Left forelimb (tissue), 1 donor: Measurements from ENCODE around the gene KLK1.

Experiments
- DNase-seq: peaks from one replicate; pipeline ENCODE4 v3.0.0-alpha.2; 2018; ENCODE audit warnings: low spot score

The KLK1 gene

DNA sequence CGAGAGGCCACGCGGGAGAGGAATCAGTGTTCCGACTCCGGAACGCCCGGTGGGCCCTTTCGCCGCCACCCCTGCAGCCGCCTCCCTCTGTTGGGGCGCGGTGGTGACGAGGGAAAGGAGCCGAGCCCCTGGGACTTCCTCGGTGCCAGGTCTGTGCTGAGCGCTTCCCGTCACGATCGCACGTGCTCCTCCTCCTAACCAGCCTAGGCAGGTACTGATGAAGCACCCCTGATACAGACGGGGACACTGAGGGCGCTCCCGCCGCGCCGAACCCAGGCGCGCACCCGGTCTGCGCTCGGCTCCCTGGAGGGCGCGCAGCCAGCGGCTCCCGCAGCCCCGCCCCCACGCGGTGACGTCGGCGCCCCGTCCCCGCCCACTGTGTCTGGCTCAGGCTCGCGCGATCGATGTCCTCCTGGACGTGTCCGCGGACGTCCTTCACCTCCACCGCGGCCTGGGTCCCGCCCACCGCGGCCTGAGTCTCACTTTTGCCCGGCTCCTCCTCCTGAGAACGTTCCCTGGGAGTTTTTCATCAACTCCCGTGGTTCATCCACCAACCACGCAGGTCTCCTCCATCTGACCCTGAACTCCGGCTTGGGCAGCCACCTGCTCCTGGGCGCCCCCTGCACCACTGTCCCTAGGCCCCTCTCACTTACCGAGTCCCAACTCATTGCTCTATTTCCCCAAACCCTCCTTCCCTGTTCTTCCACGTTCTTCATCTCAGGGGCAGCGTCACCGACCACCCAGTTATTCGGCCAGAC lies 12.4 kb upstream of the KLK1 start:
- DNase-seq = no peak

DNA sequence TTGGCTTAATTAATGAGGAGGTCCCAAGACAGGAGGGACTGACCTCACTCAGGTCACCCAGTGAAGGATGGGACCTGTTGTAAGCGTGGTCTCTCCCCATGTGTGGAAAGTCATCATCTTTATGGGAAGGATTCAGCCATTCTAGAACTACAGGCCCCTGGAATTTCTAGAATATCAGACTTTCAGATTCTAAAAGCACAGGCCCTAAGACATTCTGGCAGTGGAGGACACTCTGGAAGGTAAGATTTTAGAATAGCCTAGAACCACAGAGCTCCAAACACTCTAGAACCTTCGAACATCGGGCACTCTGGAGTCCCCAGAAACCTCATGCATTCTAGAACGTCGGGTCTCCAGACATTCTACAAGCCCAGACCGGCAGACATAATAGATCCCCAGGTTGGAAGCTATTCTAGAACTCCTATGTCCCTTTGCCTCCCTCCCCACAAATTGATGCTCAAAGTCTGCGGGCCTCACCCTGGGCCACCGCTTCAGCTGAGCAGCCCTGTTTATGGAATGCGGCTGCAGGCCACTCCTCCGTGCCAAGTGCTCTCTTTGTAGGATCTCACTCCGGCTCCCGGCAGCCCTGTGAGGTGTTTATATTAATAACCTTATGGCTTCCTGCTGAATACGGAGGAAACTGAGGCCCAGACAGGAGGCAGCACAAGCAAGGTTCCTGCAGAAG lies 11.7 kb upstream of the KLK1 start:
- no peak for DNase-seq

DNA sequence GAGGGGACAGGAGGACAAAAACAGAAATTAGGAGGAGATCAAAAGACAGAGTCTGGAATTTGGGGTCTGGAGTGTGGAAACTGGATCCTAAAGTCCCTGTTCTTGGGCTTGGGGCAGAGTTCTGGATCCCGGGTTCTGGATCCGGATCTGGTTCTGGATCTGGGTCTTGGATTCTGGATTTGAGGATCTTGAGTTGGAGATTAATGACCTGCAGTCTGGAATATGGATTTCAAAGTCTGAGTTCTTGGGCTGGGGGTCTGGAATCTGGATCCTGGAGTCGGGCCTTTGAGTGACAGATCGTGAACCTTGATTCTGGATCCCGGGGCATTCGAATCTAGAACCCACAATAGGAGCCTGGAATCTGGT lies 10.2 kb upstream of the KLK1 start:
- DNase-seq = no peak

DNA sequence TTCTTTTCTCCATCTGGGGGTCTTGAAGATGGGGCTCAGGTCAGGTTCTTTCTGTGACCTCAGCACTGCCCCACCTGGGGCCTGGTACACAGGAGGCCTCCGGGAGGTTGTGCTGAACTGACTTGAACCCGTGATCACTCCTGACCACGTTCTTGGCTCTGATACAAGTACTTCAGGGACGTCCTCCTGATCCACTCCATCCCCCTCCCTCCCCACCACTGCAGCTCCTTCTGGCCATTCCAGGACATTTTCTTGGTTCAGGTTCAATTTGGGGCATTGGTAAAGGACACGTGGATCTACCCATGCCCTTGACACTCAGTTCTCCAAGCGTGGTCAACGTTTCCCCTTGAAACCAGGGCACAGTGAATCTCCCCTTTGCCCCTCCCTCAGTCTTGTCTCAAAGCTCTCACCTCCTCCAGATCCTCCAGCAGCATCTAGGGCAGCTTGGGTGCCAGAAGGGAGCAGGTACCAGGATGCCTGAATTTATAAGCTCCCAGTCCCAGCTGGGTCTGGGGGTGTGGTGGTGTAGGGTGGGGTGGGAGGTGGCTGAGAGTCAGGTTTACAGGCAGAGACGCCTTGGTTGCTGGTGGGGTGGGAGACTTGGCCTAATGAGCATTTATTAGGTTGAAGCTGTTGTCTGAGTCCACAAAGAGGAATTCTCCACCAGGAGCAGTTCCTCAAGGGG lies 9.7 kb upstream of the KLK1 start, which contains the start of gene KLK15:
TSS of gene KLK15 (minus strand) at position 458 of the 685 bp plus-strand sequence. CDS start 2,082 bp downstream, outside the sequence.
- DNase-seq = no peak

DNA sequence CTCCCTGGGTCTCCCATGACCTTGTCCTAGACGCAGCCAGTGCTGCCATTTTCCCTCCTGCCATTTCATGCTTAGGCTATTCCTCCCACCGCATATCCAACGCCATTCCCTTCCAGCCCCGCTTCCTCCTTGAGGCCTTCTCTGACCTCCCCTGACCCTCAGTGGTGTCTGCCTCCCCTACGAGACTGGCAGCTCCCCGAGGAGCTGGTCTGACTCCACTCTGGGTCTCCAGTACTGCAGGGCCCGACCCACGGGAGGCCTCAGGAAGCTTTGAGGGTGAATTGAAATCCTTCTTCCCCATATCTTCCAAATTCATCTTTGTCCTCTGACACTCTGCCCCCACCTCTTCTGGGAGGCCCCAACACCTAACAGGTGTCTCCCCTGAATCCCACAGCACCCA lies 9.1 kb upstream of the KLK1 start:
- no peak for DNase-seq

DNA sequence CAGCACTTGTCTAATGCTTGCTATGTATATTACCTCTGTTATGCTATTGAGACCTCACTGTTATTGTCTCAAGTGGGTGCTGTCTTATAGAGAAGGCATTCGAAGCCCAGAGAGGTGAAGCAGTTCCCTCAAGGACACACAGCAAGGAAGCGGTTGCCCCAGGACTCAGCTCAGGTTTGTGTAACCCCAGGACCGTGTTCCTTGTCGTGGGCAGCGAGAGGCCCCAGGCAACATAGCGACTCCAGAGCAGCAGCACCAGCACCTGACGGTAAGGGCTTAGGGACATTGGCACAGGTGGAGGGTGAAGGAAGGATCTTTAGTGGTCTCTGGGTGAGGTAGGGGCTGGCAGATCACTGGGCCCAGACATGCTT lies 7.4 kb upstream of the KLK1 start:
- no peak for DNase-seq

DNA sequence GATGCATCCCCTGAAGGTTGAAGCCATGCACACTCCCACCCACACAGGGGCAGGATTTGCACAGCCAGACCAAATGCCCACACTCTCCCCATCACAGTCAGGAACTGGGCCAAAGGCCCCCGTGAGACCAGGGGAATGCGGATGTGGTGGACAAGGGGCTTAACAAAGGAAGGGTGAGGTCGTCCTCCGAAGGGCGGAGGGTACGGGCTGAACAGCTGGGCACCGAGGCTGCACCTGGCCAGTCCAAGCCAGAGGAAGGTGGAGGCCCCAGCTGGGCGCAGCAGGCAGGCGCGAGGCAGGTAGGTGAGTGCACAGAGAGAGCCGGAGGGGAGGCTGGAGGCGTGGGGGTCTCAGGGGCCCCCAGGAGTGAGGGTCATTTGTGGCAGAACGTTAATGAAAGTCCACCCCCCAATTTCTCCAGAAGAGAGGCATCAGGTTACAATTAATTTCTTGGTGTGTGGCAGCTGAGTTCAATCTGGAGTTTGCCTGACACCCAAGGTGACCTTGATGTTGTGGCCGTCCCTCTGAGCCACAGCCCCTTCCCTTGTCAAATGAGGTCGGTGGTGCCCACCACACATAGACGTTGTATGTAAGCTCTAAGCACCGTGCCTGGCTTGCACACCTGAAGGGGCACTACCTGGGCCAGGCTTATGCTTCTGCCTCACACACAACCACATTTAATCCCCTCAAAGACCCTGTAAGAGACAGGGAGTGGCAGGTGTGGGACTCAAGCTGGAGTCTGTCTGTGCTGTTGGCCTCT lies 6.9 kb upstream of the KLK1 start:
- no peak for DNase-seq

DNA sequence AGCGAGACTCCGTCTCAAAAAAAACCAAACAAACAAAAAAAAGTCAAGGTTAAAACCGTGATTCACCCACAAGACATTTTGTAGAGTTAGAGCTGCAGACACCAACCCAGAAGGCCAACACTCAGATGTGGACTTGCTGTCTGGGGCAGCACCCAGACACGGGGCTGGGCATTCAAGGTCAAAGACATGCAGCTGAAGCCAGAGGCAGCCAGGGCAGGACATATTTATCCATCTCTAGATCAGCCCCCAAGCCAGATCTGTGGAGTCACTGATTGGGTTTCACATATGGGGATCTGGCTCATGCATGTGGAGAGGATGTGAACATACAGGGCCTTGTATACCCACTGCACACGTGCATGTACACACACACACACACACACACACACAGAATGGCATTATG lies 6.2 kb upstream of the KLK1 start:
- DNase-seq = no peak

DNA sequence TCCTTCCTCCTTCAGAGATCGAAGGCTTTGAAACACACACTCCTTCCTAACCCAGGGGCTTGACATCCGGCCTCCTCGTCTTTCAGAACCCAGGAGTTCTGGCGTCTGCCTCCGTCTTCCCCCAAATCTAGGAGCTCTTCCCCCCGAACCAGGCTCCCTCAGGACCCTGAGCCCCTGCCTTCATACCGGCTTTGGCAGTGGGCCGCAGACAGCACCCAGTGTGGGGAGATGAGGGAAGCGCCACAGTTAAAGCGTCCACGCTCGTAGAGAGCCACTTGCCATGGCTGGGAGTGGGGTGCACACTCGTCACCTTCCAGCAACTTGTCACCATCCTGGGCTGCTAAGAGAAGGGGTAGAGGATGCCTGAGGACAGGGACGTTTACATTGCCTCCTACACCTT lies 3.9 kb upstream of the KLK1 start:
- no peak for DNase-seq

DNA sequence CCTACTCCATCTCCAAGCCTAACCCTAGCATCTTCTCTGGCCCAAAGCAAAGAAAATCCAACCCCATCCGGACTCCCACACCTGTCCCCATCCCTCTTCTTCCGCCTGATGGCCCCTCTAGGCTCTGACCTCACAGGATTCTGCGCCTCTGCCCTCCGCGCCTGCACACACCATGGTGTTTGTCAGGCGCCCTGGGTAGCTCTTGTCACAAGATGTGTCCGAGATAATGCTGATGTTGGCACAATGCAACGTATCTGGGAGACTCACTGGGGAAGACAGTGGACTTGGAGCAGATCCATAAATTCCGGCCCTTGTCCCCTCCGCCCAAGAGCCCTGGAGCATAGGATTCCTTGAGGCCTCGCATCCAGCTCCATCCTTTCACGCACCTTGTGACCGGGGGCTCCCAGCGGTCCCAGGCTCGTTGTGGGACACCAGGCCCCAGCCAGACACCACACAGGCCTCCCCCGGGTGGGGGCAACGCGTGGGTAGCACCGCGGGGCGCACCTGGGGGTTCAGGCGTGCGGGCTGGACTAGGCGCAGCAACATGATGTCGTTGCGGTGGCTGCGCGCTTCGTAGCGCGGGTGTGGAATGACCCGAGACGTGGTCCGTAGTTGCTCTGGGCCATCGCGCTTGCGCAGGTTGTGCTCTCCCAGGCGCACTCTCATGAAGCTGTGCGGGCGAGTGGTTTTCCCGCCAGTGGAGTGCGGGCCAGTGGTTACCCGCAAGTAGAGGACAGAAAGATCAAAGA lies 3.1 kb upstream of the KLK1 start:
- DNase-seq = no peak

DNA sequence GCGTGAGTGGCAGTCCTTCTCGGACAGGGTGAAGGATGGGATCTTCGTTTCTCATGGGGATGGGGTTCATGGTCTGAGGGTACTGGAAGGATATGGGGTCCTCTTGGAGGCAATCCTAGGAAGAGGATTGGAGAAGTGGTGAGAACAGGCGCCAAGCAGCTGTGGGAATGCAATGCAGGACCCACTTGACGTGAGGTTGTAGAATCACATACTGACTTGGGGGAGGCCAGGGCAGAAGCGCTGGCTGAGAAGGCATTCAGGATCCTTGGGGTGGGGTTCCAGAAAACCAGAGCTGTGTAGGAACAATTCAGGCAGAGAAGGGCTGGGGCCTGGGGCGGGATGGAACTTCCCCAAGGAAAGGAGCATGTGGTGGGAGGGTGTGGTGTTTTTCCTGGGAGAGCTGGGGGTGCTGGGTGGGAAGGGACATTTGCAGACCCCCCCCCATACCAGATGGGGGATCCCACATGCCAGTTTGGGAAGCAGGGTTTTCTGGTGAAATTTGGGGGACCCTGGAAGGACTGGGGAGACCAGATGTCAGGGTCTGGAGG lies 852 bp downstream of the KLK1 start:
- no peak for DNase-seq

DNA sequence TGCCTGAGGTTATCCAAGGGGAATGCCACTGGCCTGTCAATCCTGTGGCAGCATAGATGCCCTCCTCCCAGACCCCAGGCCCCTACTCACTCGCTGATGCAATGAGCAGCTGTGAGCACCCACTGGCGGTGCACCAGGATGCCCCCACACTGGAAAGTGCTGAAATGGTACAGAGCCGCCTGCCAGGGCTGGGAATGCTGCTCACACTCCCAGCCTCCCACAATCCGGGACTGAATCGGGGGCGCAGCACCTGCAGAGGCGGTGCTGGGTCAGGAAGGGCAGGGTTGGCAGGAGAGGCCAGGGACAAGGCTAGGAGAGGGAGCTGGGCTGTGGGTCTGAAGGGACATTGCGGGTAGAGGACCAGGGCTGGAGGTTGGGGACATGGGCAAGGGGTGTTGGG lies 2.0 kb downstream of the KLK1 start:
- no peak for DNase-seq

DNA sequence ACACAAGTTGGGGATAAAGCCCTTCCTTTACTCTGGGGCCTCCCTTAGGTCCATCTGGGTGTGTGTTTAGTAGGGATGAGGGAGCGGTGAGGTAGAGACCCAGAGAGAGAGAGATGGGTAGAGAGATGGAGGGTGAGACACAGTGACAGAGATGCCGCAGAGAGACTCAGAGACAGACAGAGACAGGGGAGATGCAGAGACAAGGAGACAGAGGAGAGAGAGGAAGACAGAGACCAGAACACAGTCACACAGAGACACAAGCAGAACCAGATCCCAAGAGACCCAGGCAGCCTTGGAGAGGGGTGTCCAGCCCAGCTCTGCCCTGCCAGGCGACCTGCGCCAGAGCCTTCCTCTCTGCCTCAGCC lies 2.4 kb downstream of the KLK1 start:
- no peak for DNase-seq

DNA sequence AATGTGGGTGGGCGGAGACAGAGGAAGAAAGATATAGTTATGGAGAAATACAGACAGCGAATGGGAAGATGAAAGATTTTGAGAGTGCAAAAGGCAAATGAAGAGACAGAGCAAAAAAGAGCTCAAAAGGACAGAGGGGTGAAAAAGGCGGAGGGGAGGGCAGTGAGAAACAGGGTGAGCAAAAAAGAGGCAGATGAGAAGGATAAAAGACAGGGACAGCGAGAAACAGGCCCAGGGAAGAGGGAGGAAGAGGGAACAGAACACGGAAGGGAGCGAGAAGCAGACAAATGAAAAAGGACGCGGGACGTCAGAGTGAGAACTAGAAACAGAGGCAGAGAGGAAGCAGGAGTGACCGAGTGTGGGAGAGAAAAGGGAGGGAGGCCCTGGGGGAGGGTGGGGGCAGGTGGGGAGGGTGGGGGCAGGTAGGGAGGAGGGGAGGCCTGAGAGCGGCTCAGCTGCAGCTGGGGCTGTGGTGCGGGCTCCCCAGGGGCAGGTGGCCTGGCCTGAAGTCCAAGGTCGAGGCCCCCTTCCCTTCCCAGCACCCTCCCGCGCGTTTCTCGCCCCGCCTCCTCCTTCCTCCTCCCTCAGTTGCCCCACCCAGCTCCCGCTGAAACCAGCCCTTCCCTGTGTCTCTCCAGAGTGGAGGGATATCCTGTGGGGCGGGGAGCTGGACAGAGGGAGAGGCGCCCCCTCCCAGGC lies 2.9 kb downstream of the KLK1 start:
- no peak for DNase-seq

DNA sequence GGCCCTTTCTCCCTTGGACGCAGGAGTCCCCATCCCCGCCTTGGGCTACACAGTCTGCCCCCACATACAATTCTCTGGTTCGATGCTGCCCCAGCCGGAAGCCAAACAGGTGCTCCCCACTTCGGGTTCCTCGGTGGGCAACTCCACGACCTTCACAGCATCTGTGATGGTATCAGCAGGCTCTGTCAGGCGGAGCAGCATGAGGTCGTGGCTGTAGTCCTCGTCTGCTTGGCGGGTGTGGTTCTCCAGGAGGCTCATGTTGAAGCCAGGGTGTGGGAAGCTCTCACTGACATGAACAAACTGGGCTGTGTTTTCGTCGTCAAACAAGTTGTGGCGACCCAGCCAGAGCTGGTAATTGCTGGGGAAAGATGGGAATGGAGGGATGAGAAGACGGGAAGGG lies 3.5 kb downstream of the KLK1 start:
- DNase-seq = no peak

DNA sequence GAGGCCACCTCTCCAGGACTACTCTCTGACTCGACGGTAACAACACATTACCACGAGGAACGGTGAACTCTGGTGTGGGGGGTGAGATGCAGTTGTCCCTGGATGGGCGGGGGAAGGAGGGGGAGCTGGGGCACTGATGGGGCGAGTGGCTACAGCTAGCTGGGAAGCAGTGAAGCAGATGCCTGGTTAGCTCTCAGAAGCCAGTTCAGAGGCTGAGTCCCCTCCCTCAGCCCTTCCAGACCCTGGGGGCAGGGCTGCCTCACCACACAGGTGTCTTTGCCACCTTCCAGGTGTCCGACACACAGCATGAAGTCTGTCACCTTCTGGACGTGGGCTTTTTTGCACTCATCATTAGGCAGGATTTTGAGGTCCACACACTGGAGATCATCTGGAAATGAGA lies 4.0 kb downstream of the KLK1 start:
- DNase-seq = no peak

DNA sequence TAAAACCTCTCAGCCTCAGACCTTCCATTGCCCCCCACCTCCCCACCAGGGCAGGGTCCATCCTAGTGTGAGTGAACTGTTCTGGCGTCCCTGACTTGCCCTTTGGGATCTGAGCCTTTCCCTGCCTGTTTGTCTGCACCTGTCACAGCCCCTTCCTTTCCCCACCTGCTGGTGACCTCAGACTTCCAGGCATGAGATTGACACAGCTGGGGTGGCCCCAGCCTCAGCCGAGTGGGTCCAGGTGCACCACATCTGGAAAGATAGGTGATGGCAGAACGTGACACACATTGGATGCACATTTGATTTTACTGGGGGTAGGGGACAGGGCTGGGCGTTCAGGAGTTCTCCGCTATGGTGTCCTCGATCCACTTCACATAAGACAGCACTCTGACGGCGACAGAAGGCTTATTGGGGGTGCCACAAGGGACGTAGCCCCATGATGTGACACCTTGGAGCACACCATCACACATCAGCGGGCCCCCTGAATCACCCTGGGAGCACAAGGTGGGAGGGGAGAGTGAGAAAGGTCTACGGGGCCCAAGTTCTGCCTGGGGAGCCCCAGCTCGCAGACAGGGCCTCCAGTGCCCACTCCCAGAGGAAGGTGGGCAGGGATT lies 4.6 kb downstream of the KLK1 start:
- DNase-seq = no peak

DNA sequence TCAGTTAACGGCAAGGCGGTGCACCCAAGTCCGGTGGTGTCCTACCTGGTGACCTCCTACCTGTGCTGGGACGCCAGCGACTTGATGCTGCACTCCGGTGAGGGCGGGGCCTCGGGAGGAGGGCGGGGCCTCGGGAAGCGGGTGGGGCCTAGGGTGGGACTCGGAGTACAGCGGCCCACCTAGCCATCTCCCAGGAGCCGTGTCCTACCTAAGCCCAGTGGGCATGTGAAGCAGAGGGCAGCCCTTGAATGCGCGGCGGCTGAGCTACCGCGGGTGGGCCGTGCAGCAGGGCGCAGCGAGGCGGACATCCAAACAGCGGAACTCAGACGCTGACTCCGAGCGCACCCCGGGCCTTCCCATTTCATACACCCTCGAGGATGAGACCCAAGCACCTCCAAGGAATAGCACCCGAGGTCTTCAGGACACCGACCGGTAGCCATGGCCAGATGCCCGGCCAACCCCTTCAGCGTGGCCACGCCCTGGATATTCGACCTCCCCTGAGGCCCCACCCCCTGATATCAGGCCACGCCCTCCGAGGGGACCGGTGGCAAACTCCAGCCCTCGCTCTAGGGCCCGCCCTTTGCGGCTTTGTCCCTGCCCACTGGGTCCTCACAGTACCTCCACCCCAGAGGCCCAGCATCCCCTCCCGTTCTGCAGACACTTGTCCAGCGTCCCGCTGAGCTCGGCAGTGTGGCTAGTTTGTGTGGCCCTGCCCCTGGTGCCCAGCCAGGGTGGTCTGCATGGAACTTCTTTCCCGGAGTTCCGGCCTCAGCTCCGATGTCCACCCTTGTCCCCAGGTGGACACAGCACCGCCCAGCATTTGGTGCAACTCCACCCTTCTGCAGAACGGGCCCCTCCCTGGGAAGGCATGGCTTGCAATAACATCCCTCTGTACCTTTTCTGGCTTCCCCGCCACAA lies 5.4 kb downstream of the KLK1 start:
- DNase-seq = no peak

DNA sequence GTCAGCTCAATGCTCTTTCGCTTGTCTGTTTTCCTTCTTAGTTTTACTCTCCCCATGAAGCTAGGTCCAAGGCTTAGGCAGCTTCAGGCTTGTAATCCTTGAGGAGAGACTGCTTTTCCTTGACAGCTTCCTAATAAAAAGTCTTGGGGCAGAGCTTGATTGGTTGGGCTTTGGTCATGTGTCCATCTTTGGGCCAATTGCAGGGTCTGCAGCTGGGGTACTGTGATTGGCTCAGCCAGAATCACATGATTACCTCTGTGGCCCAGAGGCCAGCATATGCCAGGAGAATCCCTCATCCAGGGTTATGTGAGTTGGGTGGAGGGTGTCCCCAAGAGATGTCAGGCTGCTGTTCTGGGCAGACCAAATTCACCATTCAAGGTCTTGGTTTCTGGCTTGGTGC lies 8.1 kb downstream of the KLK1 start:
- no peak for DNase-seq
